Fibroblast of villous mesenchyme (primary cell): ENCODE measurements around the gene XRN2. TPM values are rescaled to one million over a fixed set of nuclear protein-coding genes. Genes with fewer than 3 reads are reported as not detected.

ENCODE experiments used
- DNase-seq: peaks from one replicate; pipeline ENCODE4 v3.0.0-alpha.2; 2010; ENCODE audit warnings: low read depth
- H3K4me3 ChIP-seq: 2 replicates; pipeline ENCODE4 v1.5.1; 2011; ENCODE audit warnings: low read depth, mild to moderate bottlenecking, low read length
- total RNA-seq: library from RNA; depleted of rRNA; stranded (reverse); fragments of >200 nt; gene quantifications from 2 replicates; pipeline ENCODE4 v1.2.3, GENCODE V29; 2012
- TF ChIP-seq, protein P1 (sequence below): IDR thresholded peaks from 2 replicates; pipeline ENCODE4 v1.5.1; 2012; ENCODE audit warnings: low read depth, mild to moderate bottlenecking, low read length; ENCODE audit not compliant: insufficient read depth

Gene XRN2
- total RNA-seq, 1 donor, result 90.2 TPM

DNA sequence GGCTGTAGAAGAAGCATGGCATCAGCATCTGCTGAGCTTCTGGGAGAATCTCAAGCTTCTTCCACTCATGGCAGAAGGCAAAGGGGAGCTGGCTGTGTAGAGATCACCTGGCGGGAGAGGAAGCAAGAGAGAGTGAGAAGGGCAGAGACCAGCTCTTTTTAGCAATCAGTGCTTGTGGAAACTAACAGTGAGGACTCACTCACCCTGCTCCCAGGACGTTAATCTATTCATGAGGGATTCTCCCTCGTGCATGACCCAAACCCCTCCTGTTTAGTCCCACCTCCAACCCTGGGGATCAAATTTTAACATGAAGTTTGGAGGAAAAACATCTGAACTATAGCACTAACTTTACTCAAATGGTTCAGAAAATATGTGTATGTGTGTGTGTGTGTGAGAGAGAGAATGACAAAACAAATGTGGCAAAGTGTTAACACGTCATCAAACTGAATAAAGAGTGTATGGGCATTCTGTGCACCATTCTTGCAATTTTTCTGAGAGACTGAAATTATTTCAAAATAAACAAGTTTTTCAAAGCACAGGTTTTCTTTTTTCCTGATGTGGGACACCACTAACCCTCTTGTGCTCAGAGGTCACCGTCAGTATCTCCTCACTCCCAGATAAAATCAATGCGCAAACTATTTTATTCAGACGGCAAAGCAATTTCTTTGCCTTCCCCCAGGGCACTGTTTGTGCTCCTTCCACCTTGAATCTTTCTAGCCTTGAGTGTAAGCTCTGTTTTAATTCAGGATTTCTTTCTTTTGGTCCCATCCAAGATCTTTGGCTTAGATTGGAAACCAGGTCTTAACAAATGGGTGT, 23.2 kb upstream of the XRN2 start:
- no peak for DNase-seq
- H3K4me3 ChIP-seq, result no peak overlapping the region
- TF ChIP-seq, protein P1, sequence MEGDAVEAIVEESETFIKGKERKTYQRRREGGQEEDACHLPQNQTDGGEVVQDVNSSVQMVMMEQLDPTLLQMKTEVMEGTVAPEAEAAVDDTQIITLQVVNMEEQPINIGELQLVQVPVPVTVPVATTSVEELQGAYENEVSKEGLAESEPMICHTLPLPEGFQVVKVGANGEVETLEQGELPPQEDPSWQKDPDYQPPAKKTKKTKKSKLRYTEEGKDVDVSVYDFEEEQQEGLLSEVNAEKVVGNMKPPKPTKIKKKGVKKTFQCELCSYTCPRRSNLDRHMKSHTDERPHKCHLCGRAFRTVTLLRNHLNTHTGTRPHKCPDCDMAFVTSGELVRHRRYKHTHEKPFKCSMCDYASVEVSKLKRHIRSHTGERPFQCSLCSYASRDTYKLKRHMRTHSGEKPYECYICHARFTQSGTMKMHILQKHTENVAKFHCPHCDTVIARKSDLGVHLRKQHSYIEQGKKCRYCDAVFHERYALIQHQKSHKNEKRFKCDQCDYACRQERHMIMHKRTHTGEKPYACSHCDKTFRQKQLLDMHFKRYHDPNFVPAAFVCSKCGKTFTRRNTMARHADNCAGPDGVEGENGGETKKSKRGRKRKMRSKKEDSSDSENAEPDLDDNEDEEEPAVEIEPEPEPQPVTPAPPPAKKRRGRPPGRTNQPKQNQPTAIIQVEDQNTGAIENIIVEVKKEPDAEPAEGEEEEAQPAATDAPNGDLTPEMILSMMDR, result no peak

DNA sequence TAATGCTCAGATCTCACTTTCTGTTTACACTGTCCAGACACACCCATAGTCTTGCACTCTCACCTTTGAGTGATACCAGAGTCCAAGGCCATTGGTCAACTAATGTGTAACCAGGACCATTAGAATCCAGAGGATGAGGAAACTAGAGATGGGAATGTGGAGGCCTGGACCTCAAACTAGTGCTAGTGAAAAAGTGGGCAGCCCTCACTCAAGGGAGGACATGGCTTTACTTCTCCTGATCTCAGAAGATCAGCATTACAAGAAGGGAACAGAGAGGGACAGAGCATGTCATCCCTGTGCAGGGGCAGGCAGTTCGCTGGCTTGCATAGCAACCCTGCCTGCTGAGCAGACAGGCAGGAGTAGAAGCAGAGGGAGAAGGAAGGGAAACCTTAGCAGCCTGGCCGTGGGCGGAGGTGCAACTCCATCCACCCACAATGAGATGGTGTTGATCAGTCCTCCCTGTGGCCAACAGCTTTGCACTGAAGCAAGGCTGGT, 22.6 kb upstream of the XRN2 start:
- no peak for DNase-seq
- TF ChIP-seq, protein P1, result no peak
- H3K4me3 ChIP-seq, result no peak overlapping the region

DNA sequence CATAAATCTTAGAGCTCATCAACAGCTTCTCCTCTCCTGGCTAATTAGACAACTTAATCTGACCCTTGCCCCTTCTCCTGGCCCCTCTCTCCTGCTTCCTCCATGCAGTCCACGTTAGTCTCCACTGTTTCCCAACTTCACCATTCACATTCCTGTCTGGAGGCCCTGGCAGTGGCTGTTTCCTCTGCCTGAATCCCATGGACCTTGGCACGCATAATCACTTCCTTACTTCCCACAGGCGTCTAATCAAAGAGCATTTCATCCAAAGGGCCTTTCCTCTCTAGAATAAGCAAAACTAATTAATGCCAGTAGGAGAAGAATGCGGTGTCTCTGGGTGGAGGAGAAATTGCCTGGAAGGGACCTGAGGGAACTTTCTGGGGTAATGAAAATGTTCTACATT, 16.4 kb upstream of the XRN2 start:
- TF ChIP-seq, protein P1, result no peak
- DNase-seq, result no peak
- H3K4me3 ChIP-seq, result no peak overlapping the region

DNA sequence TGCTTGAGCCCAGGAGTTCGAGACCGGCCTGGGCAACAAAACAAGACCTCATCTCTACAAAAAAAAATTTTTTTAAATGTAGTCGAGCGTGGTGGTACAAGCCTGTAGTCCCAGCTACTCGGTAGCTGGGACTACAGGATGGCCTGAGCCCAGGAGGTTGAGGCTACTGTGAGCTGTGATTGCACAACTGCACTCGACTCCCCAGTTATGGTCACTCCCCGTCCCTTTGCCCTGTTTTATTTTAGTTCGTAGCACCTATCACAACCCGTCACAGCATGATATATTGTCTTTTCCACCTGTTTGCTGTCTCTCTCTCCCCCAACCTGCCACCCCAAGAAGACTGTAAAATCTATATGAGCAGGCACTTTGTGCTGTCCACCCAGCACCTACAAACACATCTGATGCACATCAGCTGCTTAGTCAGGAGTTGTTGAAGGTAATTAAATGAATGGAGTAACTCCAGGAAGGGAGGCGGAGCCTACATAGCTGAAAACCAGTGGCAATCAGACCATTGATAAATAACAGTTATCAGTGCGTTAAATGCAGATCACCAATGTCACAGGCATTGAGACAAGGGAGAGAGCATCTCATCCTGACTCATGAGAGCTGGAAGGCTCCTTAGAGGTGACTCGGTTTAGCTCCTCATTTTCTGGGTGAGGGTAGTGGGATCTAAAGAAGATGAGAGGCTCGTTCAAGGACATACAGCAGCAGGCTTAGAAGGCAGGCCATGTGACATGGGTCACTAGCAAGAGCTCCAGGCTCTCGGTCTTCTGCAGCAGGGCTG, 14.4 kb upstream of the XRN2 start:
- TF ChIP-seq, protein P1, result no peak
- no peak for DNase-seq

DNA sequence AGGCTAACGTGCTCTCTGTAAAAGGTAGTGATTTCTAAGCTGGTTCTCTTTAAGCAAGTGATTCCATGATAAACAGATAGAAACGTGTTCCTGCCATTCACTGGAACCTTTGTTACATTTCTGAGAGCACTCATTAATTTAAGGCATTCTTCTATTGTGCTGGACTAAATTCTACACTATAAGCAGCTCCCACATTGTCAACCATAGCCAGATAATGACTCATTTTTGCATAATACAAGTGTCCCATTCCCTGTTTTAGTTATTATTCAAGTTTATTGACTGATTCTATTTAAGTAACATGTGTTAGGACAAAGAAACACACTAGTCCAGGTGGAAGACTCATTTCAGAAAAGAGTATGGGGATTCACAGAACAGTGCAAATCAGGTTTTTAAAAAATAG, 13.5 kb upstream of the XRN2 start:
- TF ChIP-seq, protein P1, result no peak
- DNase-seq, result no peak
- H3K4me3 ChIP-seq, result no peak overlapping the region

More for the DNA sequence above, 14.4 kb upstream of the XRN2 start:
- H3K4me3 ChIP-seq, result no peak overlapping the region

GRCh38 chr20:21291026-21291425, 12.1 kb upstream of the XRN2 start:
- peak; percentile 14 for DNase-seq

More at GRCh38 chr20:21291026-21291425, 12.1 kb upstream of the XRN2 start:
- TF ChIP-seq, protein P1, result no peak
- no peak overlapping the region for H3K4me3 ChIP-seq
